ENCODE measurements around the gene NXNL1.

- TF ChIP-seq EZH2 (IDR thresholded peaks at IDR 0.05; ENCODE audit: low read depth, unreplicated experiment) = no peak
- no peak for TF ChIP-seq CTCF (conservative IDR thresholded peaks at IDR 0.05; ENCODE audit: low read depth in 2 of 2)
- no peak for TF ChIP-seq CREB1 (CRISPR knock-in tag; IDR thresholded peaks at IDR 0.05; ENCODE audit: low read depth)
- no peak for TF ChIP-seq REST (IDR thresholded peaks at IDR 0.05; ENCODE audit: unreplicated experiment)
- TF ChIP-seq EZH2phosphoT487 (IDR thresholded peaks at IDR 0.05; ENCODE audit: unreplicated experiment) = no peak
- TF ChIP-seq POLR2AphosphoS5 (IDR thresholded peaks at IDR 0.05; ENCODE audit: low read depth) = no peak
Observed at GRCh38 chr19:17483605-17484002, 22.9 kb upstream of the NXNL1 start.
